HG03103 (cell line): ENCODE data around the gene MAPK6.

Experiments
- ATAC-seq: cut with Tn5 transposase; IDR thresholded peaks from one replicate; pipeline ENCODE4 v1.9.1; 2021; ENCODE audit warnings: low read depth; ENCODE audit not compliant: unreplicated experiment

The MAPK6 gene

GRCh38 chr15:52100807-52101442 lies 81.9 kb downstream of the MAPK6 start:
- ATAC-seq = no peak

GRCh38 chr15:52101542-52102323 lies 82.7 kb downstream of the MAPK6 start:
- ATAC-seq = peak; percentile 45

GRCh38 chr15:52102463-52102862 lies 83.4 kb downstream of the MAPK6 start:
- ATAC-seq = no peak

GRCh38 chr15:52103217-52104207 lies 84.5 kb downstream of the MAPK6 start:
- peak; percentile 62 for ATAC-seq

GRCh38 chr15:52104532-52105004 lies 85.5 kb downstream of the MAPK6 start:
- no peak for ATAC-seq

- no peak for ATAC-seq
These were observed 86.8 kb downstream of the MAPK6 start for GRCh38 chr15:52105846-52106245.

- no peak for ATAC-seq
These were observed 87.6 kb downstream of the MAPK6 start for GRCh38 chr15:52106641-52107040.

- ATAC-seq = no peak
These were observed 88.2 kb downstream of the MAPK6 start for GRCh38 chr15:52107238-52107637.

- ATAC-seq = peak; percentile 42
These were observed 90.8 kb downstream of the MAPK6 start for GRCh38 chr15:52109559-52110451.

GRCh38 chr15:52111517-52112202 lies 92.6 kb downstream of the MAPK6 start:
- ATAC-seq = no peak

GRCh38 chr15:52112203-52112750 lies 93.3 kb downstream of the MAPK6 start:
- ATAC-seq = no peak

- ATAC-seq = no peak
These were observed 94.2 kb downstream of the MAPK6 start for GRCh38 chr15:52113235-52113634.

- ATAC-seq = no peak
These were observed 94.7 kb downstream of the MAPK6 start for GRCh38 chr15:52113708-52114107.

- ATAC-seq = no peak
These were observed 95.4 kb downstream of the MAPK6 start for GRCh38 chr15:52114261-52115055.

- no peak for ATAC-seq
These were observed 96.8 kb downstream of the MAPK6 start for GRCh38 chr15:52115598-52116427.
